GM19043 (cell line): Measurements from ENCODE around the gene GNAI3.
"Not testable (repeated sequence)": the region's sequence is repeated elsewhere in the genome, so short reads cannot be mapped to it uniquely, and the experiment has no call there.

Source experiments
- ATAC-seq: cut with Tn5 transposase; IDR thresholded peaks from one replicate; pipeline ENCODE4 v1.9.1; 2021; ENCODE audit warnings: low read depth; ENCODE audit not compliant: unreplicated experiment

Gene GNAI3

DNA sequence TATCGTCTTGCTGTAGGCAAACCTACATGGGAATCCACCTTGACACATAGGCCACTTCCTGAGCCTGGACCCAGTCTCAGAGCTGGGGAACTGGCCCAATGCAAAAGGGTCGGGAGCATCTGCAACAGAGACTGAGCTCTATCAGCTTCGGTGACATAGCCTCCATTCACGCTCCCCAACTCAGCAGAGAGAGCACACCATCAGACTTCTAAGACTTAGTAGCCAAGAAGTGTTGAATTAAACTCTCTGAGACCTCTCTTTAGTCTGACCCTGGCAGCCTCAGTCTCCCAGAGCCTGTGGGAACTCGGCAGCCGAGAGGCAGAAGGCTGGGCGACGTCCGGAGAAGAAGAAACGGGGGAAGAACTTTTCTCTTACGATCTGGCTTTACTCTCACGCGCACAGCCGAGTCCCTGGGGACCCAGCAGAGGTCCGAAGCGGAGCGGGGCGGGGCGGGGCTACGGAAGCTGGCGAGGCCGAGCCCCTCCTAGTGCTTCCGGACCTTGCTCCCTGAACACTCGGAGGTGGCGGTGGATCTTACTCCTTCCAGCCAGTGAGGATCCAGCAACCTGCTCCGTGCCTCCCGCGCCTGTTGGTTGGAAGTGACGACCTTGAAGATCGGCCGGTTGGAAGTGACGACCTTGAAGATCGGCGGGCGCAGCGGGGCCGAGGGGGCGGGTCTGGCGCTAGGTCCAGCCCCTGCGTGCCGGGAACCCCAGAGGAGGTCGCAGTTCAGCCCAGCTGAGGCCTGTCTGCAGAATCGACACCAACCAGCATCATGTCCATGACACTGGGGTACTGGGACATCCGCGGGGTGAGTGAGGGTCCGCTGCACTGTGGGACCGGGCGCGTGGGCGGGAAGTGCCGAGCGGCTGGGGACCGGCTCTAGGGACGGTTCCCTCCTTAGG is 107.5 kb downstream of the GNAI3 start, which contains the start of gene GSTM4:
GSTM4 (plus strand) TSS at position 485 of the 905 bp plus-strand sequence; CDS start at position 776, 291 bp downstream.
- ATAC-seq: peak; percentile 86

DNA sequence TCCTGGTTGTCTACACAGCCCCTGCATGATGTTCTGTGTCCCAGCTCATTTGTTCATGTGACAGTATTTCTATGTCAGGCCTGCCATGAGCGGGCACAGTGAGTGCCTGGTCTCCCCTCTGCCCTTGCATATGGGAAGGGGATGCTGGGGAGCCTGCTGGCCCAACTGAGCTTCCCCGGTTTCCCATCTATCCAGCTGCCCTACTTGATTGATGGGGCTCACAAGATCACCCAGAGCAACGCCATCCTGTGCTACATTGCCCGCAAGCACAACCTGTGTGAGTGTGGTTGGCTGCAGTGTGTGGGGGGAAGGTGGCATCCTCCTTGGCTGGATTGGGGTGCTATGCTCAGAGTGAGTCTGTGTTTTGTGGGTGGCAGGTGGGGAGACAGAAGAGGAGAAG is 109.0 kb downstream of the GNAI3 start:
- no peak for ATAC-seq

GRCh38 chr1:109657970-109658369 is 109.6 kb downstream of the GNAI3 start:
- ATAC-seq: no peak

- no peak for ATAC-seq
Measured at GRCh38 chr1:109658533-109659042, 110.2 kb downstream of the GNAI3 start.

DNA sequence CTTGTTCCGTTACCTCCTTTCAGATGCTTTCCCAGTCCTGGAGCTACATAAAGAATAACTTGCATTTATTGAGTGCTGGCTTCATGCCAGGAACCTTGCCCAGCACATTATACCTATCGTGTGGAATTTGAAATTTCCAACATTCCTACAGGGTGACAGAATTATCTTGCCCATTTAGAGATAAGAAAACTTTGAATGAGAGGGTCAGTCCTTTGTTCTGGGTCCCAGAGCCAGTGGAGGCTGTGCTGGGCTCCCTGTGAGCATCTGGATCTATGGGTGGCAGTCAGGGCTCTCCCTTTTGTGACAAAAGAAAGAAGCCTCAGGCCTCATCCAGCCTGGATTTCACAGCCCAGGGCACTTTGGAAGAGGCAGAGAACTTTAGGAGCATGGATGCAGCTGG is 110.7 kb downstream of the GNAI3 start:
- no peak for ATAC-seq

DNA sequence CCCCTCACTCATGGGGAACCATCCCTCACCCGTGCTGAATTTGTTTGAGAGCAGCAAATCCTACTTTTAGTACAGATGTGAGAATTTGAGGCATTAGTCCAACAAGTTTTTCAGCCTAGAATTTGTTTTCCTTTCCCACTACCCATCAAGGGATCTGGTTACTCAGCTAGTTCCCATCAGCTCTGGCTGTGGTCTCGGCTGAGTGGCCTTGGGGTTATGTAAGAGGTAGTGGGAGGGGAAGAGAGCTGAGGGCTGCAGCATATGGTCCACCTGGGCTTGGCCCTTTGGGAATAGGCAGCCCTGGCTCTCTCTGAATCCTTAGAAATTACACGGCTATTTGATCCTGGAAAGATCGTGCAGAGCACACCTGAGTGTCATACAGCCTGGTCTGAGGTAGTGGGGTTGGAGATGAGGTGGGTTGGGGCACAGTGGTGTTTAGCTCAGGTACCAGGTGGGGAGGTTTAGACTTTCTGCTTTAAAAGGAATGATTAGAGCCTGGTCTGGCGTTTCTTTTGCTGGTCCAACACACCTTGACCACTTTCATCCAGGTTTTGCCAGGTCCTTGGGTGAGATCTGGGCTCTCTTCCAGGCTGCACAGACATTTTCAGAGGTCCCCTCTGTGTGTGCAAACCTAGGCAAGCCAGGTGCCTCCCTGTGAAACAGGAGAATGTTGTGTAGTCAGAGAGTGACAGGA is 111.7 kb downstream of the GNAI3 start:
- ATAC-seq: no peak

- ATAC-seq: not testable (repeated sequence)
Measured at GRCh38 chr1:109660691-109661026, 112.2 kb downstream of the GNAI3 start.

- ATAC-seq: no peak
Measured at GRCh38 chr1:109661391-109661790, 113.0 kb downstream of the GNAI3 start.

DNA sequence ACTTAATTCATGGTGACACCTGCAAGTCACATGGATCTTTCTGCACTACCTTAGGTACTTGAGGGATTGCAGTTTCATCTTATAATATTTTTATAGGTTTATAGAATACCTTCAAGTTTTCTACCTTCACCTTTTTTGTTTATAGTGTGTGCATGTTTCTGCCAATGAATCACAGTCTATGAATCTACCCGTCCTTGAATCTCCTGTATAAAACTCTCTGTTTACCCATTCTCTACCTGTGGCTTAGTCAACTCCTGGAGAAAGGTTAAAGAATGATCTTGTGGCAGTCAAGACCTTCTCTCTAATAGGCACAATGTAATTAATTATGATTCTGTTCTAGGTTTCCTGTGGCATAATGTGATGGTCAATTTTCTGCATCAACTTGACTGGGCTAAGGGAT is 116.3 kb downstream of the GNAI3 start:
- no peak for ATAC-seq

DNA sequence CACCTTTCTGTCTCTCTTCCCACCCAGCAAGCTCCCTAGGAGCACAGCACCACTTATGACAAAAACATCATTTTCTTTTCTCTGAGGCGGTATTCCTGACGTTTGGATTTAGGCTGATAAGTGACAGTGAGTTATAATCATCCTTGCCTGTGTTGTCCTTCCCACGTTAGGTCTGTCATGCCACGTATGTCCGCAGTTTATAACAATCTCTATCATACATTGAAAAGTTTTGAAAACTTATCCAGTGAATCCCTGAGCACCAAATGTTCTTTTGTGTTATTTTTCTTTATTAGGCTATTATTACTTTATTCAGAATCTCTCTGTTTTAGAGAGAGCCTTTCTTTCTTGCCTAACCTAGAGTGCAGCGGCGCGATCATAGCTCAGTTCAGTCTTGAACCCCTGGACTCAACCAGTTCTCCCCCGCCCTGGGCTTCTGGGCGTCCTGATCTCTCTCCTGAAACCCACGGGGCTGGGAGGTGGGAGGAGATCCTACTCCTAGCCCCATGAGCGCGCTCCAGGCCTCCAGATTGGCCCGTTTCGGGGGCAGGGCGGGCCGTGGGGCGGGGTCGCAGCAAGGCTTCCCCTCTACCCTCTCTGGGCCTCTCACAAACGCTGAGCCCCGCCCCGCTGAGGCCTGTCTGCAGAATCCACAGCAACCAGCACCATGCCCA is 119.2 kb downstream of the GNAI3 start, which contains the start of gene GSTM2:
GSTM2 (plus strand) TSS at position 606 of the 671 bp plus-strand sequence; CDS start at position 665, 59 bp downstream.
- ATAC-seq: peak; percentile 92
